Measurements from ENCODE around the gene IL36A. TPM values are rescaled to one million over a fixed set of nuclear protein-coding genes. Genes with fewer than 3 reads are reported as not detected.

Gene IL36A
- total RNA-seq, 1 experiment from 2014 or later, result not detected

- TF ChIP-seq CTCF (conservative IDR thresholded peaks at IDR 0.05; ENCODE audit: low read depth, low read length) (no peak), EZH2 (IDR thresholded peaks at IDR 0.05; ENCODE audit: borderline replicate concordance, low read depth, low read length, poor library complexity, severe bottlenecking) (no peak)
Measured at GRCh38 chr2:112997151-112997550, 8.1 kb upstream of the IL36A start.

GRCh38 chr2:113000436-113000835 lies 4.8 kb upstream of the IL36A start:
- H3K27ac ChIP-seq (ENCODE audit: low read depth, low read length, poor library complexity, severe bottlenecking), result no peak overlapping the region
- no peak overlapping the region for H3K4me3 ChIP-seq (ENCODE audit: low read depth, low read length, poor library complexity, severe bottlenecking)
- H3K27me3 ChIP-seq (replicated peaks; ENCODE audit: insufficient read depth, low read depth, low read length, poor library complexity), result peaks cover 5% of the 10 kb centered on the region
- no TSS peak for BruUV-seq (replicated peaks)
- ChIA-PET CTCF (no interaction called here), POLR2A (ENCODE audit: low non-redundant PET) (no interaction called here)
- H3K36me3 ChIP-seq (ENCODE audit: insufficient read depth, low read length, poor library complexity, severe bottlenecking), result no peaks in the 10 kb centered on the region
- no peak for DNase-seq (ENCODE audit: low spot score)
- intact Hi-C loops (cut with micrococcal nuclease; ENCODE audit: unreplicated experiment), result no loop called here
- H3K4me1 ChIP-seq (ENCODE audit: insufficient read depth, low read length, poor library complexity, severe bottlenecking), result no peaks in the 10 kb centered on the region
- peaks cover 22% of the 10 kb centered on the region for H3K9me3 ChIP-seq (ENCODE audit: low read depth, low read length, poor library complexity, severe bottlenecking)
- no peak for TF ChIP-seq EZH2 (IDR thresholded peaks at IDR 0.05; ENCODE audit: borderline replicate concordance, low read depth, low read length, poor library complexity, severe bottlenecking)
- TF ChIP-seq CTCF (conservative IDR thresholded peaks at IDR 0.05; ENCODE audit: low read depth, low read length), result no peak

More at GRCh38 chr2:112997151-112997550, 8.1 kb upstream of the IL36A start:
- intact Hi-C loops (cut with micrococcal nuclease; ENCODE audit: unreplicated experiment), result no loop called here
- Histone ChIP-seq H3K27me3 (replicated peaks; ENCODE audit: insufficient read depth, low read depth, low read length, poor library complexity) (peaks cover 24% of the 10 kb centered on the region), H3K27ac (ENCODE audit: low read depth, low read length, poor library complexity, severe bottlenecking) (no peak overlapping the region), H3K36me3 (ENCODE audit: insufficient read depth, low read length, poor library complexity, severe bottlenecking) (no peaks in the 10 kb centered on the region), H3K4me1 (ENCODE audit: insufficient read depth, low read length, poor library complexity, severe bottlenecking) (no peaks in the 10 kb centered on the region), H3K9me3 (ENCODE audit: low read depth, low read length, poor library complexity, severe bottlenecking) (peaks cover 22% of the 10 kb centered on the region), H3K4me3 (ENCODE audit: low read depth, low read length, poor library complexity, severe bottlenecking) (no peak overlapping the region)
- POLR2A ChIA-PET (ENCODE audit: low non-redundant PET), result no interaction called here
- no TSS peak for BruUV-seq (replicated peaks)
- no peak for DNase-seq (ENCODE audit: low spot score)
- CTCF ChIA-PET, result no interaction called here

GRCh38 chr2:113002677-113003076 lies 2.6 kb upstream of the IL36A start:
- H3K9me3 ChIP-seq (ENCODE audit: low read depth, low read length, poor library complexity, severe bottlenecking), result peaks cover 22% of the 10 kb centered on the region
- H3K36me3 ChIP-seq (ENCODE audit: insufficient read depth, low read length, poor library complexity, severe bottlenecking), result no peaks in the 10 kb centered on the region
- no peak for DNase-seq (ENCODE audit: low spot score)
- no peak overlapping the region for H3K27ac ChIP-seq (ENCODE audit: low read depth, low read length, poor library complexity, severe bottlenecking)
- no peak for TF ChIP-seq EZH2 (IDR thresholded peaks at IDR 0.05; ENCODE audit: borderline replicate concordance, low read depth, low read length, poor library complexity, severe bottlenecking)
- TF ChIP-seq CTCF (conservative IDR thresholded peaks at IDR 0.05; ENCODE audit: low read depth, low read length), result no peak
- ChIA-PET POLR2A (ENCODE audit: low non-redundant PET) (no interaction called here), CTCF (no interaction called here)
- H3K27me3 ChIP-seq (replicated peaks; ENCODE audit: insufficient read depth, low read depth, low read length, poor library complexity), result no peaks in the 10 kb centered on the region
- no peaks in the 10 kb centered on the region for H3K4me1 ChIP-seq (ENCODE audit: insufficient read depth, low read length, poor library complexity, severe bottlenecking)
- BruUV-seq (replicated peaks), result no TSS peak
- intact Hi-C loops (cut with micrococcal nuclease; ENCODE audit: unreplicated experiment), result no loop called here
- H3K4me3 ChIP-seq (ENCODE audit: low read depth, low read length, poor library complexity, severe bottlenecking), result no peak overlapping the region

All from A673 (cell line).